ENCODE data around the gene BMAL1. TPM values are rescaled to one million over a fixed set of nuclear protein-coding genes. Genes with fewer than 3 reads are reported as not detected.

Gene BMAL1
- total and polyA plus RNA-seq, 2 of the 8 experiments (the other 6 are each of a cell fraction or from before 2014, with no cell fraction given) = 6.8 to 6.9 TPM

DNA sequence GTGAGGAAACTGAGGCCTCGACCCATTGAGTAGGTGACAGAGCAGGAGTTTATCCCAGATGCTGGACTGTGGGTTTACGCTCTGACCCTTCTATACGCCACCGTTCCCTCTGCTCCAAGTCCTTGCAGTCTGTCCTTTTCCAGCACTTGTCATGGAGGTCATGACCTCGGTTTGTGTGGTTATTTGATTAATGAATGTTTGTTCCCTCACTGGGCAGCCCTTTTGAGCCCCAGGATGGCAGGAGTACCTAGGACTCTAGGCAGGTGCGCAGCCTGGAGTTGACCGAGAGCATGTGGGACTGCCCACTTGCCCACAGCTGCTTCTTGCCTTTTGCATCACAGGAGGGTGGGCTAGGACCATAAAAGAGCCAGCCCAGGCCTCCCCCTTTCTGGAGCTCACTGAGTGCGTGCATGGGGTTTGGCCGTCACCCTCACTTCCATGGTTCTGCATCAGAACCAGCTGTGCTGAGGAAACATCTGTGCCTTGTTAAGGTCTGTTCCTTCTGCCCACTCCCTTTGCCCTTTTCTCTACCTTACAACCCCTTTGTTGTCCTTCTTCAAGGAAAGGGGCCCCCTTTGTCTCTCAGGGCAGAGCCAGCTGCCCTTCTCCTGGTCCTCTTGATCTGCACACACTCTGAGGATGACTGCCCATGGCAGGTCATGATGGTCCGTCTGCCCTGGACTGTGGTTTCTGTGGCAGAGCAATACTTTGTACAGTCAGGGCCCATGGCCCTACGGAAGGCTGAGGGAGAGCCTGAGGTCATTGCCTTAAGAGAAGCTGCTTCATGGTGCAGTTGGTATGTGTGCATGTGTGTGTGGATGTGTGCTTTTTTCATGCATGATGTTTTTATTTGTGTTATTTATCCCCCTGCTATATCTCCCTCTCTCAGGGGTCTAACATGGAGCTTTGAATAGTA is 38.2 kb downstream of the BMAL1 start (continued):
- TF ChIP-seq, protein P1, sequence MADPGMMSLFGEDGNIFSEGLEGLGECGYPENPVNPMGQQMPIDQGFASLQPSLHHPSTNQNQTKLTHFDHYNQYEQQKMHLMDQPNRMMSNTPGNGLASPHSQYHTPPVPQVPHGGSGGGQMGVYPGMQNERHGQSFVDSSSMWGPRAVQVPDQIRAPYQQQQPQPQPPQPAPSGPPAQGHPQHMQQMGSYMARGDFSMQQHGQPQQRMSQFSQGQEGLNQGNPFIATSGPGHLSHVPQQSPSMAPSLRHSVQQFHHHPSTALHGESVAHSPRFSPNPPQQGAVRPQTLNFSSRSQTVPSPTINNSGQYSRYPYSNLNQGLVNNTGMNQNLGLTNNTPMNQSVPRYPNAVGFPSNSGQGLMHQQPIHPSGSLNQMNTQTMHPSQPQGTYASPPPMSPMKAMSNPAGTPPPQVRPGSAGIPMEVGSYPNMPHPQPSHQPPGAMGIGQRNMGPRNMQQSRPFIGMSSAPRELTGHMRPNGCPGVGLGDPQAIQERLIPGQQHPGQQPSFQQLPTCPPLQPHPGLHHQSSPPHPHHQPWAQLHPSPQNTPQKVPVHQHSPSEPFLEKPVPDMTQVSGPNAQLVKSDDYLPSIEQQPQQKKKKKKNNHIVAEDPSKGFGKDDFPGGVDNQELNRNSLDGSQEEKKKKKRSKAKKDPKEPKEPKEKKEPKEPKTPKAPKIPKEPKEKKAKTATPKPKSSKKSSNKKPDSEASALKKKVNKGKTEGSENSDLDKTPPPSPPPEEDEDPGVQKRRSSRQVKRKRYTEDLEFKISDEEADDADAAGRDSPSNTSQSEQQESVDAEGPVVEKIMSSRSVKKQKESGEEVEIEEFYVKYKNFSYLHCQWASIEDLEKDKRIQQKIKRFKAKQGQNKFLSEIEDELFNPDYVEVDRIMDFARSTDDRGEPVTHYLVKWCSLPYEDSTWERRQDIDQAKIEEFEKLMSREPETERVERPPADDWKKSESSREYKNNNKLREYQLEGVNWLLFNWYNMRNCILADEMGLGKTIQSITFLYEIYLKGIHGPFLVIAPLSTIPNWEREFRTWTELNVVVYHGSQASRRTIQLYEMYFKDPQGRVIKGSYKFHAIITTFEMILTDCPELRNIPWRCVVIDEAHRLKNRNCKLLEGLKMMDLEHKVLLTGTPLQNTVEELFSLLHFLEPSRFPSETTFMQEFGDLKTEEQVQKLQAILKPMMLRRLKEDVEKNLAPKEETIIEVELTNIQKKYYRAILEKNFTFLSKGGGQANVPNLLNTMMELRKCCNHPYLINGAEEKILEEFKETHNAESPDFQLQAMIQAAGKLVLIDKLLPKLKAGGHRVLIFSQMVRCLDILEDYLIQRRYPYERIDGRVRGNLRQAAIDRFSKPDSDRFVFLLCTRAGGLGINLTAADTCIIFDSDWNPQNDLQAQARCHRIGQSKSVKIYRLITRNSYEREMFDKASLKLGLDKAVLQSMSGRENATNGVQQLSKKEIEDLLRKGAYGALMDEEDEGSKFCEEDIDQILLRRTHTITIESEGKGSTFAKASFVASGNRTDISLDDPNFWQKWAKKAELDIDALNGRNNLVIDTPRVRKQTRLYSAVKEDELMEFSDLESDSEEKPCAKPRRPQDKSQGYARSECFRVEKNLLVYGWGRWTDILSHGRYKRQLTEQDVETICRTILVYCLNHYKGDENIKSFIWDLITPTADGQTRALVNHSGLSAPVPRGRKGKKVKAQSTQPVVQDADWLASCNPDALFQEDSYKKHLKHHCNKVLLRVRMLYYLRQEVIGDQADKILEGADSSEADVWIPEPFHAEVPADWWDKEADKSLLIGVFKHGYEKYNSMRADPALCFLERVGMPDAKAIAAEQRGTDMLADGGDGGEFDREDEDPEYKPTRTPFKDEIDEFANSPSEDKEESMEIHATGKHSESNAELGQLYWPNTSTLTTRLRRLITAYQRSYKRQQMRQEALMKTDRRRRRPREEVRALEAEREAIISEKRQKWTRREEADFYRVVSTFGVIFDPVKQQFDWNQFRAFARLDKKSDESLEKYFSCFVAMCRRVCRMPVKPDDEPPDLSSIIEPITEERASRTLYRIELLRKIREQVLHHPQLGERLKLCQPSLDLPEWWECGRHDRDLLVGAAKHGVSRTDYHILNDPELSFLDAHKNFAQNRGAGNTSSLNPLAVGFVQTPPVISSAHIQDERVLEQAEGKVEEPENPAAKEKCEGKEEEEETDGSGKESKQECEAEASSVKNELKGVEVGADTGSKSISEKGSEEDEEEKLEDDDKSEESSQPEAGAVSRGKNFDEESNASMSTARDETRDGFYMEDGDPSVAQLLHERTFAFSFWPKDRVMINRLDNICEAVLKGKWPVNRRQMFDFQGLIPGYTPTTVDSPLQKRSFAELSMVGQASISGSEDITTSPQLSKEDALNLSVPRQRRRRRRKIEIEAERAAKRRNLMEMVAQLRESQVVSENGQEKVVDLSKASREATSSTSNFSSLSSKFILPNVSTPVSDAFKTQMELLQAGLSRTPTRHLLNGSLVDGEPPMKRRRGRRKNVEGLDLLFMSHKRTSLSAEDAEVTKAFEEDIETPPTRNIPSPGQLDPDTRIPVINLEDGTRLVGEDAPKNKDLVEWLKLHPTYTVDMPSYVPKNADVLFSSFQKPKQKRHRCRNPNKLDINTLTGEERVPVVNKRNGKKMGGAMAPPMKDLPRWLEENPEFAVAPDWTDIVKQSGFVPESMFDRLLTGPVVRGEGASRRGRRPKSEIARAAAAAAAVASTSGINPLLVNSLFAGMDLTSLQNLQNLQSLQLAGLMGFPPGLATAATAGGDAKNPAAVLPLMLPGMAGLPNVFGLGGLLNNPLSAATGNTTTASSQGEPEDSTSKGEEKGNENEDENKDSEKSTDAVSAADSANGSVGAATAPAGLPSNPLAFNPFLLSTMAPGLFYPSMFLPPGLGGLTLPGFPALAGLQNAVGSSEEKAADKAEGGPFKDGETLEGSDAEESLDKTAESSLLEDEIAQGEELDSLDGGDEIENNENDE (IDR thresholded peaks at IDR 0.05; ENCODE audit: insufficient replicate concordance, low read length) = no peak
- TF ChIP-seq CTBP2 (IDR thresholded peaks at IDR 0.05; ENCODE audit: borderline replicate concordance, insufficient read depth, insufficient read length, low read length) (no peak), RXRA (IDR thresholded peaks at IDR 0.05; ENCODE audit: insufficient read depth, low read depth, low read length) (no peak), TCF12 (IDR thresholded peaks at IDR 0.05; ENCODE audit: low read depth, low read length) (no peak), KDM1A (IDR thresholded peaks at IDR 0.05; ENCODE audit: borderline replicate concordance, low read length) (no peak), JUND (IDR thresholded peaks at IDR 0.05; ENCODE audit: low read length) (no peak), SP1 (IDR thresholded peaks at IDR 0.05; ENCODE audit: low read depth, low read length) (no peak), SP4 (IDR thresholded peaks at IDR 0.05; ENCODE audit: low read length) (no peak), ZNF274 (IDR thresholded peaks at IDR 0.05; ENCODE audit: borderline replicate concordance, extremely low read depth, low read length) (no peak), CHD1 (IDR thresholded peaks at IDR 0.05; ENCODE audit: low read depth, low read length) (no peak)

Data from H1 (cell line).